Anterior cingulate cortex (tissue), 58 donors: ENCODE measurements around the gene GJB4.
"Not testable (repeated sequence)": the region's sequence is repeated elsewhere in the genome, so short reads cannot be mapped to it uniquely, and the experiment has no call there.

Experiments used
- DNase-seq, 58 donors: peaks; one replicate each; lab custom pipeline; 2025; lab: John Stamatoyannopoulos, UW

Gene GJB4

GRCh38 chr1:34746101-34746500 is 13.4 kb upstream of the GJB4 start:
- no peak for DNase-seq

GRCh38 chr1:34746785-34747637 is 12.5 kb upstream of the GJB4 start:
- no peak for DNase-seq

DNA sequence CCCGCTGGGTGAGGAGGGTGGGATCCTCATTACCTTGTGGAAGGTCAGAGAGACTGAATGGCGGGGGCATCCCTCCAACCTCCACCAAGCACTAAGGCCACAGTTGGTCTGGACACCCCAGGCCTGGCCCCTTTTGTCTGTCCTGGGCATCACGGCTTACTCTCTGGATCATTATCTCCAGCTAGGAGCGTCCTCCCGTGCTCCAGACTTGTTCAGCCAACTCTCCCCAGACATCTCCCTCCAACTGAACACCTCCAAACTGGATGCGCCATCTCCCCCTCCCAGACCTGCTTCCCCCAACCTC is 11.9 kb upstream of the GJB4 start:
- DNase-seq, result no peak

- peak in 2 of 58 donors; percentile 20 to 36 for DNase-seq
Observed at GRCh38 chr1:34749992-34750391, 9.5 kb upstream of the GJB4 start.

- peak in 2 of 58 donors; percentile 18 to 20 for DNase-seq
Observed at GRCh38 chr1:34750610-34751009, 8.9 kb upstream of the GJB4 start.

DNA sequence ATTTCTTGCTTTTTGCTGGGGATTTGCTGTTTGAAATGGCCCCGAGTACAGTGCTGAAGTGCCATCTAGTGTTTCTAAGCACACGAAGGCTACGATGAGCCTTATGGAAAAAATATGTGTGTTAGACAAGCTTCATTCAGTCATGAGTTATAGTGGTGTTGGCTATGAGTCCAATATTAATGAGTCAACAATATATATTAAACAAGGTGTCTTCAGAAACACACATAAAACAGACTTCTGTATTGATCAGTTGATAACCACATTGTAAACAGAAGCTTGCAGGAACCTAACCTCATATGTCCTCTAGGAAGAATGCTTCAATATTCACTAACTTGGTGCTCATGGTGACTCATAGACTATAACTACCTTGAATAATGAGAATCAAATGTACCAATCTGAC is 6.4 kb upstream of the GJB4 start:
- no peak for DNase-seq

DNA sequence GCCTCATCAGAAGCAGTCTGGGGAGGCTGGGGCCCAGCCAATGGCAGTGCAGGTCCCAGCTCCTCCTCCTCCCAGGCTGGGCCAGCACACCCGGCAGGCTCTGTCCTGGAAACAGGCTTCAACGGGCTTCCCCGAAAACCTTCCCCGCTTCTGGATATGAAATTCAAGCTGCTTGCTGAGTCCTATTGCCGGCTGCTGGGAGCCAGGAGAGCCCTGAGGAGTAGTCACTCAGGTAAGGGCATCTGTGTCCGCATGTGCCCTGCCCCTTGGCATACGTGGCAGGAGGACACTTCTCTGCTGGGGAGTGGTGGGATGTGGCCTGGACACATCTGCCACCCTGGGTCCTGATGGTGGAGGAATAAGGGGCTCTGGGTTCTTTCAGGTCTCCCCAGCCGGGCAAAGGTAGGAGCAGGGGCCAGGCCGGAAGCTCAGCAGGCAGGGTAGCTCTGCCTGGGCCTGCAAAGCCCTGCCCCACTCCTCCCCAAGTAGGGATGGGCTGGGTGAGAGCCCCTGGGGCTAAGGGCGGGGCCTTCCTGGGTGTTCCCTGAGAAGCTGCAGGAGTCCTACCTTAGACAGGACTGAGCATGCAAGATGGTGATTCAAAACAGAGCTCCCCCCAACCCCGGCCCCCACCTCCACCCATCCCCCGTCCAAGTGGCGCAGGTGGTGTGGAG is 4.4 kb upstream of the GJB4 start, which contains the start of gene GJB5:
Gene GJB5 (plus strand): TSS at position 84 of the 674 bp plus-strand sequence. CDS start 2,284 bp downstream, outside the sequence.
- no peak for DNase-seq

GRCh38 chr1:34755961-34756360 is 3.6 kb upstream of the GJB4 start:
- DNase-seq, result no peak

DNA sequence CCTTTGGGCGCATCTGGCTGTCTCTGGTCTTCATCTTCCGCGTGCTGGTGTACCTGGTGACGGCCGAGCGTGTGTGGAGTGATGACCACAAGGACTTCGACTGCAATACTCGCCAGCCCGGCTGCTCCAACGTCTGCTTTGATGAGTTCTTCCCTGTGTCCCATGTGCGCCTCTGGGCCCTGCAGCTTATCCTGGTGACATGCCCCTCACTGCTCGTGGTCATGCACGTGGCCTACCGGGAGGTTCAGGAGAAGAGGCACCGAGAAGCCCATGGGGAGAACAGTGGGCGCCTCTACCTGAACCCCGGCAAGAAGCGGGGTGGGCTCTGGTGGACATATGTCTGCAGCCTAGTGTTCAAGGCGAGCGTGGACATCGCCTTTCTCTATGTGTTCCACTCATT is 2.2 kb upstream of the GJB4 start:
- no peak for DNase-seq

DNA sequence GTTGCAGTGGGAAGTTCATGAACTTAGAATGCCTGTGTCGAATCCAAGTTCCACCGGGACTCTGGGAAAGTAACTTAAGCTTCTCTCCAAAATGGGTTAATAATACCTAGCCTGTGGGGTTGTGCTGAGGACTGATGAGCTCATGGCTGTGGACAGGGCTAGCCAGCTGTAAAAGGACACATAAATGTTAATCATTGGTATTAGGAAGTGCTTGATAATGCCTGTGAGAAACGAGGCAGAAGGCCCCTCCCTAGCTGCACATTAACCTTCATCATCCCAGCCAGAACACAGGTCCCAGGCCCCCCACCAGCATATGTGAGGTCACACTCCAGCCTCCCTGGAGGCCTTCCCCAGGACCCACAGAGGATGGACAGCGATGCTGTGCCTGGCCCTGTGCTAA is 789 bp upstream of the GJB4 start:
- DNase-seq, result no peak

GRCh38 chr1:34761176-34761761 is 1.7 kb downstream of the GJB4 start:
- peak in 1 of 58 donors; percentile 19 for DNase-seq

- no peak for DNase-seq
Observed at GRCh38 chr1:34761776-34762307, 2.3 kb downstream of the GJB4 start.

DNA sequence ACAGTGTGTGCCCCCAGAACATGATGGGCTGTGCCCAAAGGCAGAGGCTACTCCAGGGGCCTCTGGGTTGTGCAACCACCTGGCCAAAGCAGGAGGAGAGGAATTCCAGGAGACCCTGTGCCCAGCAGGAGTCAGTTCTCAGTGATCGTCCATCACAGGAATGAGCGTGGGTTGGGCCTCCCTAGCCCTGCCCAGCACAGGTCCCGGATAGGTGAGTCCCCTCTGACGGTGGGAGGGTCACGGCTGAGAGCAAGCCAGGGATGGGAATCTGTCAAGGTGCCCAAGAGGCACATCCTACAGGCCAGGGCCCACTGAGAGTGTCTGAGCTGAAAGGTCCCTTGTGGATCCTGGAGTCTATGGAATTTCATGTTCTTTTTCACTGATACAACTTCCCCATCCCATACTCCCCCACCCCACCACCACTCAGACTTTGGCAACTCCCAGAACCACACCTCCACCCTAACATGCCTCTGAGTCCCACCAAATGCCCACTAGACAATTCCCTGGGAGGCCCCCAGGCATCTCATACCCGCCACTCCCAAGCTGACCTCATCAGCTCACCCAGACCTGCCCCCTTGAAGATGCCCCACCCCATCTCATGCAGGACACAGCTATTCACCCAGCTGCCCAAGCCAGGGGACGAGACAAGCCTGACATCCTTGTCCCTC is 3.1 kb downstream of the GJB4 start:
- no peak for DNase-seq

- DNase-seq, result no peak
Observed at GRCh38 chr1:34763142-34763781, 3.7 kb downstream of the GJB4 start.

DNA sequence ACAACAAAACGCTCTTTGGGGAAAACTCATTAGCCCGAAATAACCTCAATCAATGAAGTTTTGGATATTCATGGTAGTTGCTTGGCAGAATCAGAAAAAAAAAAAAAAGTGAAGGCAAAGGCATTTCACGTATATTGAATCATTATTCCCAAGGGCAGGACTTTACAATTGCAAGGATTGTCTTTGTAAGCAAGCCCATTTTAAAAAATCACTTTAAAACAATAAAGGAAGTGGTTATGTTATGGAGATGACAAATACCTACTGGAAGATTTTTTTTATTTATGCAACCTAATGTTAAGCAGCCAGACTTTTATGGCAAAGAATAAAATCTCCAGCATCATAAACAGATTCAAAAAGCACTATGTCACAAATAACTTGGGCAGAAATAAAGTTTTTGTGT is 9.3 kb downstream of the GJB4 start:
- no peak for DNase-seq

- peak in 36 of 58 donors; percentile 4 to 82 (median 32) for DNase-seq
Observed at GRCh38 chr1:34770891-34771504, 11.5 kb downstream of the GJB4 start.

DNA sequence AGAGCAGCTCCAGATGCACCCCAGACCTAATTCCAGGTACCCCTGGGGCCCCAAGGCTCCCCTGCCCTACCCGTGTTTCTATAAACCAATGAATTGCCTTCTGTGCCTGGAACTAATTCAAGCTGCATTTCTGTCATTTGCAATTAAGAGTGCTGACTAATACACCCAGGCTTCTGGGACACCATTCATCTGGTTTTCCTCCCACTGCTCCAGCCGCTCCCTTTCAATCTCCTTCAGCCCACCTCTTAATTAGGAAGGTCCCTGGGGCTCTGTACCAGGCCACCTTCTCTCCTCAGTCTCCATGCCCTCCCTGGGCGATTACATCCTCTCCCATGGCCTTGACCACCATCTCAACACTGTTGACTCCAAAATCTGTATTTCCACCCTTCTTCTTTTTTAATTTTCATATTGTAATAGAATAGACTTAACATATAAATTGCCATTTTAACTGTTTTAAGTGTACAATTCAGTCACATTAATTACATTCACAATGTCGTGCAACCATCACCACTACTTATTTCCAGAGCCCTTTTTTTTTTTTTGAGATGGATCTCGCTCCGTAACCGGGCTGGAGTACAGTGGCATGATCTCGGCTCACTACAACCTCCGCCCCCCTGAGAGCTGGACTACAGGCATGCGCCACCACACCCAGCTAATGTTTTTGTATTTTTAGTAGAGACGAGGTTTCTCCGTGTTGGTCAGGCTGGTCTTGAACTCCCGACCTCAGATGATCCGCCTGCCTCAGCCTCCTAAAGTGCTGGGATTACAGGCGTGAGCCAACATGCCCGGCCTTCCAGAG is 12.2 kb downstream of the GJB4 start:
- peak in 3 of 58 donors; percentile 25 to 32 (median 31) for DNase-seq

DNA sequence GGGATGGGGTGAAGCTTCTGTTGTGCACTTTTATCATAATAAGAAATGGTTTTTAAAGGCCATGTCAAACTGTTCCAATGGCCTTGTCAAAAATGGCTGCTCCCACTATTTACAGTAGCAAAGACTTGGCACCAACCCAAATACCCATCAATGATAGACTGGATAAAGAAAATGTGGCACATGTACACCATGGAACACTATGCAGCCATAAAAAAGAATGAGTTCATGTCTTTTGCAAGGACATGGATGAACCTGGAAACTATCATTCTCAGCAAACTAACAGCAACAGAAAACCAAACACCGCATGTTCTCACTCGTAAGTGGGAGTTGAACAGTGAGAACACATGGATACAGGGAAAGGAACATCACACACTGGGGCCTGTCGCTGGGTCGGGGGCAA is 13.6 kb downstream of the GJB4 start:
- not testable (repeated sequence) for DNase-seq

- no peak for DNase-seq
Observed at GRCh38 chr1:34774957-34775356, 15.4 kb downstream of the GJB4 start.
